GM19099 (cell line): Measurements from ENCODE around the gene ARMC9.
A peak's percentile ranks its signal among the peaks of the same experiment; 100 is the strongest.

Experiments used
- POLR2A ChIP-seq: IDR thresholded peaks from 3 replicates; pipeline ENCODE4 v1.6.1; 2011; ENCODE audit warnings: low read depth; ENCODE audit not compliant: insufficient read length; ENCODE audit errors: extremely low read depth

Gene ARMC9

GRCh38 chr2:231176066-231176465 lies 22.4 kb upstream of the ARMC9 start:
- no peak for TF ChIP-seq POLR2A

GRCh38 chr2:231177156-231178025 lies 21.0 kb upstream of the ARMC9 start:
- no peak for TF ChIP-seq POLR2A

GRCh38 chr2:231181860-231182512 lies 16.4 kb upstream of the ARMC9 start:
- TF ChIP-seq POLR2A: peak; percentile 30

- TF ChIP-seq POLR2A: no peak
Measured at GRCh38 chr2:231182513-231182899, 15.9 kb upstream of the ARMC9 start.

DNA sequence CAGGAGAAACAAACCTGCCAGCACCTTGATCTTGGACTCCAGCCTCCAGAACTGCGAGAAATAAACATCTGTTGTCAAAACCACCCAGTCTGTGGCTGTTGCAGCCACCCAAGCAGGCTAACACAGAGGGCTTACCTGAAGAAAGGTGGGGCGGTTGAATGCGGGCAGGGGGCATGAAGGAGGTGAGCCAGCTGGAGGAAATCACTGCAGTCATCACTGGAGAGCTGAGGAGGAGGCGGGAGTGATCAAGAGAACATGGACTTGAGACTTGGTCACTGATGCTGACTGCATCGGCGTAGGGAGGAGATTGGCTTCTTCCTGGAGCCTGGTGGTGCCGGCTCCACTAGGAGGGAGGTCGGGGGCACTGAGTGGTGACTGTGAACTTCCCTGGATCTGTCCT lies 14.6 kb upstream of the ARMC9 start:
- TF ChIP-seq POLR2A: no peak

DNA sequence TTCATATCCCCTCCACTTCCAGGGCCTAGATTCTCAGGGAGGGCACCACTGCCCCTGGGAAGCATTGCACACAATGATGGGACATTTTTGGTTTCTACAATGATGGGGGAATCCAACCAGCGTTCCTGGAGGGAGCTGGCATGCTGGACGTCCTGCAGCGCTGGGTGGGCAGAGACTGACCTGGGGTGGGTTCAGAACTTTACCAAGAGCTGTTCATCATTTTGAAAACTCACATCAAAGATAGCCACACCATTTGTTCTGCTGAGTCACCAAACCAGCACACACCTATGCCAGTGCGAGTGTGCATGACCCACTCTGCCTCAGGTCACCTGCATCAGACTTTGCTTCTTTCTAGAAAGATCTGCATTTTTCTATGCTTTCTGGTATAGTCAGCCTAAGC lies 14.1 kb upstream of the ARMC9 start:
- no peak for TF ChIP-seq POLR2A

GRCh38 chr2:231185050-231185725 lies 13.2 kb upstream of the ARMC9 start:
- TF ChIP-seq POLR2A: no peak

DNA sequence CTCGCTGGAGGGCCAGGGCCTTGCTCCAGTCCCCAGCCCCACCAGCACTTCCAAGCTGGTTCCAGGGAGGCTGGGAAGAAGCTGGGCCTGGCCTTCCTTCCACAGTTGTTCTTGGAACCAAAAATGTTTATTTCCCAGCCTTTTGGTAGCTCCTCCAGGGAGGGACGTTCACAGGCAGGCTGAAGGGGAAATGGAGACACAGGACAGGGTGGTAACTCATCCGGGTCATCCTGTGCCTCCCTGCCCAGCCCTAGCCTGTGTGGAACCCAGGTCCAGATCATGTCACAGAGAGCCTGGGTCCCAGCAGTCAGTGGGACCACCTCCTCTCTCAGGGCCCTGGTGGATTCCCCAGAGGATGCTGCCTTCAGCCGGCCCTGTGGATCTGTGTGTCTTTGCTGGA lies 12.5 kb upstream of the ARMC9 start:
- TF ChIP-seq POLR2A: no peak

GRCh38 chr2:231186325-231186724 lies 12.1 kb upstream of the ARMC9 start:
- no peak for TF ChIP-seq POLR2A

GRCh38 chr2:231187736-231188505 lies 10.5 kb upstream of the ARMC9 start:
- no peak for TF ChIP-seq POLR2A

DNA sequence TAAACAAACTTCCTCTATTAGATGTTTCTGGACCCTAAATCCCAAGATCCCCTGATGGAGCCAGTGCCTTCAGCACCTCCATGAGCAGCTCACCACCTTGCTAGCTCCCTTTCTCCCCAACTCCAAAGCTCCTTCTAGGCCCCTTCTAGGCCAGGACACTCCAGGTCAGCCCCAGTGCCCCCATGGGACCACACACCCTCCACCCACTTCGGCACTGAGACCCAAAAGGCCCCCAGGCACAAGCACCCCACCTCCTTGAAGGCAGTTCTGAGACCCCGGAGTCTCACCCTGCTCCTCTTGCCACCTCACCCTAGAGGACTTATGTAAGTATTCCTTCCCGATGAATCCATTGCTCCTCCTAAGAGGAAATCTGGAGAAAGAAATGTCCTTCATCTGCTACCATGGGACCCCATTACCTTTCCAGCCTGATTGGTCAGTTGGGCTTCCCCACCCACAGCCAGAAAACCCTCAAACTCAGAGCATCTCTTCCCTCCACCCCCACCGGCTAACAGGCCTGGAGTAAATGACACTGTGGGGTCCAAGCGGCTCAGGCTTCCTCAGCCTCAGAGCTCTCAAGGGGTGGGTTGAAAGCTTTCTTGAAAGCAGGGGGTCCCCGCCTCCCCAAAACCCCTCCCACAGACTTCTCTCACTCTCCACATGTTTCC lies 9.8 kb upstream of the ARMC9 start:
- TF ChIP-seq POLR2A: no peak

DNA sequence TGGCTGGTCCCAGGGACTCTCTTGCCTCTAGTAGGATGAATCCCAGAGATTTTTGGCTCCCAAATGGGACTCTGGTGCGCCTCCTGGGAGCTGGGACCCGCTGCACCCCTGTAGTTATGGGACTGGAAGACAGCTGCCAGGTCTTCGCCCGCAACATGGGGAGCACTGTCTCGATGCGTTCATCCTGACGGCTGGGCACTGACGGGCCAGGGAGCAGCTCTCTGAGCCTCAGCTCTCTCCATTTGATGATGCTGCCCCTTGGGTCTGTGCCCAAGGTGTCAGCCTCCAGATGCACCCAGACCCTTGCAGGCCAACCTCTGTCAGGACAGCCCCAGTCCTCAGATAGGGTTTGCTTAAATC lies 9.3 kb upstream of the ARMC9 start:
- TF ChIP-seq POLR2A: no peak

DNA sequence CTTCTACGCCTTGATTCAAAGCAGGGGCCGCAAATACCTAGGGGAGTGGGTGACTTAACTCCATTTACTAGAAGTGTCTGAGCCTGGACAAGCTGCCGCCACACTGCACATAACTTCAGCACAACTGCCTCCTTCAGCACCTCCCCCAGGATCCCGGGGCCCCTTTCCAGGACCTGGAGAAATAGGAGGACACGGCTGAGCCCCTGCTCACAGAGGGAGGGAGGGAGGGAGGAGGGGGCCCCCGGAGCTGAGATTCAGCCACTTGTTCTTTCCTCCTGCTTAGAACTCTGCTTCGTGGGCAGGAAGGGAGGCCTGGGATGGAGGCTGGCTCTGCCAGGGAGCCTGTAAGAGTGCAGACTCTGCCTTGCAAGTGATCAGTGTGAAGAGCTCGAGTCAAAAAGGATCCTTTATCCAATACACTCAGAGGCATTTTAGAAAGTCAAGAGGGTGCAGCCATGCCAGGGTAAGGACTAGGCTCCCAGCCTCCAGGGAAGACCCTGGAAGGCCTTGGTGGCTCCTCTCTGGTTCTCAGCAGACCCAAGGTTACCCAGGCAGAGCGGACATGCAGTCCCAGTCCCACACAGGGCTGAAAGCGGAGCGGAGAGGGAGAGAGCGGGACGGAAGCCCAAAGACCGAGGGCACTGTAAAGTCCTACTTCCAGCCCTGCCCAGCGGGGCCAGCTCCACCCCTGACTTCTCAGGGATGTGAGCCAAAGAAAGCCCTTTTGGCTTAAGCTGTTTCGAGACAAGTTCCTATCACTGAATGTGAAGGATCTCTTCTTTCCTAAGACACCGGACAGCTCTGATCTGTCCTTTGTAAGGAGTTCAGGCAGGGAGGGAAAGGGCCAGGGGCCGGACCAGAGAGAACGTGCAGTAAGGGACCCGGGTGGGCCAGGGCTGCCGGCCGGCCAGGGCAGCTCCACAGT lies 8.6 kb upstream of the ARMC9 start:
- TF ChIP-seq POLR2A: no peak
